GM12878 (cell line): ENCODE data around the gene SYN1. TPM values are rescaled to one million over a fixed set of nuclear protein-coding genes. Genes with fewer than 3 reads are reported as not detected.

ENCODE experiments used
- ATAC-seq: fragments of 200-7000 bp; cut with Tn5 transposase; 3 replicates; pipeline ENCODE4 v1.9.1; 2020; ENCODE audit warnings: mild to moderate bottlenecking, moderate library complexity
- BruUV-seq: library from RNA; stranded (reverse); fragments of 400-500 nt; replicated peaks from 2 replicates; lab custom pipeline; 2021; lab: Mats Ljungman, UMichigan
- CTCF ChIA-PET: fragments of 300-600 bp; sonication (Branson Sonifier 250); formaldehyde crosslinking; extraction: SDS; loops from one replicate; lab custom pipeline; 2021; ENCODE audit warnings: inconsistent platforms; lab: Yijun Ruan, JAX
- POLR2A ChIA-PET: fragments of 350-600 bp; formaldehyde crosslinking; extraction: SDS; loops from one replicate; lab custom pipeline; 2021; ENCODE audit warnings: inconsistent platforms; lab: Charles Lee
- RAD21 ChIA-PET: fragments of 300-600 bp; sonication (Branson Sonifier 250); formaldehyde crosslinking; loops from one replicate; lab custom pipeline; 2023; ENCODE audit warnings: antibody characterized with exemption; ENCODE audit not compliant: unreplicated experiment; lab: Charles Lee
- SMC1A ChIA-PET: fragments of 300-600 bp; sonication (Branson Sonifier 250); formaldehyde crosslinking; loops from one replicate; lab custom pipeline; 2023; ENCODE audit not compliant: unreplicated experiment, uncharacterized antibody; lab: Charles Lee
- DNase-seq: peaks from one replicate; pipeline ENCODE4 v3.0.0-alpha.2; 2011; ENCODE audit warnings: low read depth, low spot score
- FAIRE-seq: peaks from 3 replicates; lab custom pipeline; 2011; peaks lifted over from hg19 to GRCh38; lab: Jason Lieb, UNC
- H2AFZ ChIP-seq: 2 replicates; pipeline ENCODE4 v1.6.0; 2011; ENCODE audit warnings: low read depth, low read length, control low read depth; ENCODE audit not compliant: control insufficient read depth
- H3K27ac ChIP-seq: 2 replicates; pipeline ENCODE4 v1.5.1; 2011; ENCODE audit warnings: control low read depth; ENCODE audit not compliant: control insufficient read depth, insufficient read depth
- H3K27me3 ChIP-seq, 2 experiments: replicated peaks in 1 of 2; 2 replicates each; pipeline versions ENCODE4 v1.6.0 to v1.6.1; 2011; ENCODE audit warnings: low read length in 1 of 2; ENCODE audit not compliant: control insufficient read depth in 2 of 2, insufficient read depth in 2 of 2
- H3K36me3 ChIP-seq, 2 experiments: 2 replicates each; pipeline ENCODE4 v1.5.1; 2011; ENCODE audit warnings: low read length in 1 of 2; ENCODE audit not compliant: control insufficient read depth in 2 of 2, insufficient read depth in 2 of 2
- H3K4me1 ChIP-seq: 2 replicates; pipeline ENCODE4 v1.6.1; 2011; ENCODE audit warnings: mild to moderate bottlenecking, low read length, moderate library complexity, mixed read lengths; ENCODE audit not compliant: control insufficient read depth, insufficient read depth
- H3K4me2 ChIP-seq: 2 replicates; pipeline ENCODE4 v1.6.0; 2011; ENCODE audit warnings: control low read depth; ENCODE audit not compliant: control insufficient read depth, insufficient read depth
- H3K4me3 ChIP-seq: fragments of 200-600 bp; sonication (generic); 2 replicates; pipeline ENCODE4 v1.5.1; 2016
- H3K79me2 ChIP-seq: 2 replicates; pipeline ENCODE4 v1.6.0; 2011; ENCODE audit warnings: low read length; ENCODE audit not compliant: control insufficient read depth, insufficient read depth
- H3K9ac ChIP-seq: 2 replicates; pipeline ENCODE4 v1.8.0; 2011; ENCODE audit warnings: low read length, control low read depth, mixed read lengths; ENCODE audit not compliant: control insufficient read depth, insufficient read depth
- H3K9me3 ChIP-seq: replicated peaks from 3 replicates; pipeline ENCODE4 v1.5.1; 2011; ENCODE audit warnings: mild to moderate bottlenecking, low read length; ENCODE audit not compliant: control insufficient read depth, insufficient read depth
- H4K20me1 ChIP-seq: 2 replicates; pipeline ENCODE4 v1.6.0; 2011; ENCODE audit not compliant: control insufficient read depth, insufficient read depth
- BCL11A ChIP-seq: IDR thresholded peaks from 2 replicates; pipeline ENCODE4 v1.6.1; 2011; ENCODE audit warnings: low read depth, low read length
- EGR1 ChIP-seq, 2 experiments: IDR thresholded peaks; 1 replicate in 1 of 2; 2 replicates in 1 of 2; pipeline ENCODE4 v1.6.1; 2011 to 2012; ENCODE audit warnings: low read depth in 2 of 2, low read length in 2 of 2, borderline replicate concordance in 1 of 2, mild to moderate bottlenecking in 1 of 2, moderate library complexity in 1 of 2
- MAX ChIP-seq: IDR thresholded peaks from 2 replicates; pipeline ENCODE4 v1.6.1; 2012; ENCODE audit warnings: low read depth, low read length, improper control_type of control experiment
- NFIC ChIP-seq: IDR thresholded peaks from 2 replicates; pipeline ENCODE4 v1.6.1; 2012; ENCODE audit warnings: low read depth, mild to moderate bottlenecking, inconsistent platforms, low read length, moderate library complexity
- POLR2AphosphoS5 ChIP-seq: IDR thresholded peaks from 2 replicates; pipeline ENCODE4 v1.6.1; 2011; ENCODE audit warnings: mild to moderate bottlenecking, low read length, inconsistent platforms
- RELB ChIP-seq: fragments of 450-650 bp; IDR thresholded peaks from 2 replicates; pipeline ENCODE4 v1.6.1; 2017; ENCODE audit warnings: low read depth, mild to moderate bottlenecking, moderate library complexity
- WGBS: methylation state at CpG from one replicate; pipeline ENCODE4 v1.1.6; 2016; ENCODE audit warnings: low lambda C conversion rate; ENCODE audit not compliant: insufficient replicate concordance, insufficient coverage; ENCODE audit errors: missing lambda C conversion rate; 5-methylcytosine and 5-hydroxymethylcytosine counted together
- in situ Hi-C: fragments of 300-500 bp; cut with MboI; formaldehyde crosslinking; loops from 9 replicates; pipeline ENCODE4 v1.14.3; 2018; ENCODE audit warnings: mixed read lengths
- intact Hi-C: fragments of 100-400 bp; cut with micrococcal nuclease; formaldehyde crosslinking; loops from one replicate; pipeline ENCODE4 v1.14.2; 2022; ENCODE audit not compliant: unreplicated experiment
- polyA plus RNA-seq, 11 experiments: library from polyadenylated mRNA; depleted of rRNA in 4 of 11; unstranded in 6 of 11; stranded (reverse) in 5 of 11; fragments of >200 nt; fragmentation: Nextera tagmentation in 4 of 11; fragmentation: Illumina TruSeq in 1 of 11; extraction: Ambion mirVana in 4 of 11; extraction: Trizol in 1 of 11; gene quantifications; 1 replicate in 1 of 11; 2 replicates in 10 of 11; pipeline versions ENCODE4 v1.2.1 to v1.2.3, GENCODE V29; 2011 to 2016; ENCODE audit warnings: inconsistent platforms in 2 of 11, missing spikeins in 2 of 11, low read depth in 1 of 11
- total RNA-seq, 4 experiments: library from RNA; depleted of rRNA in 3 of 4; stranded (reverse); fragments of >200 nt in 3 of 4; fragmentation: Illumina TruSeq in 1 of 4; extraction: Trizol in 1 of 4; gene quantifications; 2 replicates each; pipeline versions ENCODE4 v1.2.1 to v1.2.3, GENCODE V29; 2013 to 2021

The SYN1 gene
- total and polyA plus RNA-seq, 10 of the 15 experiments (the other 5 are each of a cell fraction or from before 2014, with no cell fraction given): 0.09 to 0.57 (median 0.16) TPM; not detected in 3

- no peak for TF ChIP-seq MAX
- no peak for TF ChIP-seq NFIC
- TF ChIP-seq EGR1 (IDR thresholded peaks at IDR 0.05; ENCODE audit: borderline replicate concordance in 1 of 2, low read depth in 2 of 2, low read length in 2 of 2): no peak
- no peak for TF ChIP-seq POLR2AphosphoS5
These were observed 637 bp upstream of the SYN1 start (continued) for GRCh38 chrX:47620303-47620685.

- peak overlapping the region; percentile 3; the same call in 1 of the 2 replicates for H3K4me2 ChIP-seq
- RAD21 ChIA-PET: no interaction called here
- in situ Hi-C loops (no loop called here), intact Hi-C loops (no loop called here)
- H3K4me1 ChIP-seq: no peaks in the 10 kb centered on the region
- 63% methylated on average over 23 of the region's 32 CpGs for whole genome bisulfite sequencing
- SMC1A ChIA-PET: interaction anchor here (1.3 kb wide), 1 partner anchor 37 kb away, joined by 3 read pairs; the partner anchor contains the start of gene TIMP1
- H3K9me3 ChIP-seq: no peaks in the 10 kb centered on the region; the same call in 2 of the 3 replicates
- H3K27me3 ChIP-seq: no peaks in the 10 kb centered on the region
- POLR2A ChIA-PET: no interaction called here
- H3K27ac ChIP-seq: no peak overlapping the region
- no peak overlapping the region for H2AFZ ChIP-seq
- CTCF ChIA-PET: interaction anchor here (1.2 to 1.4 kb wide), 2 partner anchors 10 to 25 kb away, joined by 3 to 4 read pairs; no protein-coding TSS in a partner anchor
- H3K36me3 ChIP-seq: no peaks in the 10 kb centered on the region
- TF ChIP-seq BCL11A (no peak), RELB (no peak)
- no peak overlapping the region for H3K9ac ChIP-seq
- ATAC-seq (no peak), DNase-seq (no peak), FAIRE-seq (no peak)
- H3K79me2 ChIP-seq: no peaks in the 10 kb centered on the region
- BruUV-seq: no TSS peak
- no peaks in the 10 kb centered on the region; the same call in 1 of the 2 replicates for H4K20me1 ChIP-seq
- no peak overlapping the region for H3K4me3 ChIP-seq
These were observed 653 bp downstream of the SYN1 start for GRCh38 chrX:47618923-47619485.
